Osteoblast (primary cell): Measurements from ENCODE around the gene SNCAIP. TPM values are rescaled to one million over a fixed set of nuclear protein-coding genes. Genes with fewer than 3 reads are reported as not detected.

ENCODE experiments used
- DNase-seq: peaks from one replicate; pipeline ENCODE4 v3.0.0; 2011; ENCODE audit warnings: low spot score, mixed read lengths; ENCODE audit not compliant: insufficient read length; ENCODE audit errors: missing footprints
- H2AFZ ChIP-seq: 2 replicates; pipeline ENCODE4 v1.6.0; 2011; ENCODE audit warnings: mild to moderate bottlenecking, low read length
- H3K27ac ChIP-seq: 2 replicates; pipeline ENCODE4 v1.5.1; 2011; ENCODE audit warnings: mild to moderate bottlenecking, low read depth, low read length, moderate library complexity
- H3K27me3 ChIP-seq: 2 replicates; pipeline ENCODE4 v1.6.0; 2012; ENCODE audit warnings: mild to moderate bottlenecking, control low read depth, inconsistent platforms, low read length, moderate library complexity; ENCODE audit not compliant: insufficient read depth
- H3K36me3 ChIP-seq: 2 replicates; pipeline ENCODE4 v1.5.1; 2011; ENCODE audit warnings: mild to moderate bottlenecking, low read length, control low read depth, moderate library complexity; ENCODE audit not compliant: insufficient read depth
- H3K4me1 ChIP-seq: 2 replicates; pipeline ENCODE4 v1.5.1; 2011; ENCODE audit warnings: mild to moderate bottlenecking, low read length, control low read depth, moderate library complexity; ENCODE audit not compliant: insufficient read depth
- H3K4me2 ChIP-seq: 2 replicates; pipeline ENCODE4 v1.6.0; 2011; ENCODE audit warnings: mild to moderate bottlenecking, low read length; ENCODE audit not compliant: insufficient read depth
- H3K4me3 ChIP-seq: fragments of 200-600 bp; sonication (generic); 3 replicates; pipeline ENCODE4 v1.5.1; 2012; ENCODE audit warnings: mild to moderate bottlenecking, low read length, inconsistent platforms; ENCODE audit not compliant: insufficient read depth
- H3K79me2 ChIP-seq: 2 replicates; pipeline ENCODE4 v1.6.0; 2012; ENCODE audit warnings: mild to moderate bottlenecking, low read length, control low read depth, inconsistent platforms; ENCODE audit not compliant: insufficient read depth
- H3K9me3 ChIP-seq: 2 replicates; pipeline ENCODE4 v1.5.1; 2011; ENCODE audit warnings: low read depth, low read length, control low read depth
- H4K20me1 ChIP-seq: 2 replicates; pipeline ENCODE4 v1.6.0; 2012; ENCODE audit warnings: mild to moderate bottlenecking, low read length, control low read depth; ENCODE audit not compliant: insufficient read depth
- total RNA-seq: library from RNA; depleted of rRNA; stranded (reverse); fragments of >200 nt; gene quantifications from 2 replicates; pipeline ENCODE4 v1.2.3, GENCODE V29; 2012
- TF ChIP-seq, protein P1 (sequence below): IDR thresholded peaks from 2 replicates; pipeline ENCODE4 v1.5.1; 2011; ENCODE audit warnings: mild to moderate bottlenecking, low read depth, low read length, moderate library complexity; ENCODE audit errors: extremely low read depth

The SNCAIP gene
- total RNA-seq, 1 donor, result 6.2 TPM

DNA sequence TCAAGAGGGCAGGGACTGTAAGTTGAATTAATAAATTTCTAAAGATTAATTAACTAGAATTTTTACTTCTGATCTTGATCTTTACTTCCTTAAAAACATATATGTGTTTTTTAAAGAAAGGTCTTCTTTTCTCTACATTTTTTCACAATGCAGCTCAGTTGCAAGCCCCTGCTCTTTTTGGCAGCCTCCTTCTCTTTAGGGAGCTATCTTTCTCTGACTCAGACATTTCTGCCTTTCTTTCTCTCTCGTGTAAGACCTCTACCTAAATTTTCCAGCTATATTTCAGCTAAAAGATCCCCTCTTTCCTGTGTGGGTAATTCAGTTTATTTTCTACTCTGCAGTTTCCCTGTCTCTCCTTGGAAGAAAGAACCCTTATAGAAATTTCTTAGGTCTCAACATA is 38.3 kb upstream of the SNCAIP start:
- Histone ChIP-seq H3K27me3 (no peaks in the 10 kb centered on the region), H3K4me3 (no peak overlapping the region), H2AFZ (no peak overlapping the region), H3K27ac (no peak overlapping the region), H4K20me1 (no peaks in the 10 kb centered on the region), H3K79me2 (no peaks in the 10 kb centered on the region), H3K36me3 (no peaks in the 10 kb centered on the region), H3K4me2 (no peak overlapping the region), H3K4me1 (no peaks in the 10 kb centered on the region), H3K9me3 (no peaks in the 10 kb centered on the region)
- TF ChIP-seq, protein P1, sequence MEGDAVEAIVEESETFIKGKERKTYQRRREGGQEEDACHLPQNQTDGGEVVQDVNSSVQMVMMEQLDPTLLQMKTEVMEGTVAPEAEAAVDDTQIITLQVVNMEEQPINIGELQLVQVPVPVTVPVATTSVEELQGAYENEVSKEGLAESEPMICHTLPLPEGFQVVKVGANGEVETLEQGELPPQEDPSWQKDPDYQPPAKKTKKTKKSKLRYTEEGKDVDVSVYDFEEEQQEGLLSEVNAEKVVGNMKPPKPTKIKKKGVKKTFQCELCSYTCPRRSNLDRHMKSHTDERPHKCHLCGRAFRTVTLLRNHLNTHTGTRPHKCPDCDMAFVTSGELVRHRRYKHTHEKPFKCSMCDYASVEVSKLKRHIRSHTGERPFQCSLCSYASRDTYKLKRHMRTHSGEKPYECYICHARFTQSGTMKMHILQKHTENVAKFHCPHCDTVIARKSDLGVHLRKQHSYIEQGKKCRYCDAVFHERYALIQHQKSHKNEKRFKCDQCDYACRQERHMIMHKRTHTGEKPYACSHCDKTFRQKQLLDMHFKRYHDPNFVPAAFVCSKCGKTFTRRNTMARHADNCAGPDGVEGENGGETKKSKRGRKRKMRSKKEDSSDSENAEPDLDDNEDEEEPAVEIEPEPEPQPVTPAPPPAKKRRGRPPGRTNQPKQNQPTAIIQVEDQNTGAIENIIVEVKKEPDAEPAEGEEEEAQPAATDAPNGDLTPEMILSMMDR, result no peak
- DNase-seq, result no peak

DNA sequence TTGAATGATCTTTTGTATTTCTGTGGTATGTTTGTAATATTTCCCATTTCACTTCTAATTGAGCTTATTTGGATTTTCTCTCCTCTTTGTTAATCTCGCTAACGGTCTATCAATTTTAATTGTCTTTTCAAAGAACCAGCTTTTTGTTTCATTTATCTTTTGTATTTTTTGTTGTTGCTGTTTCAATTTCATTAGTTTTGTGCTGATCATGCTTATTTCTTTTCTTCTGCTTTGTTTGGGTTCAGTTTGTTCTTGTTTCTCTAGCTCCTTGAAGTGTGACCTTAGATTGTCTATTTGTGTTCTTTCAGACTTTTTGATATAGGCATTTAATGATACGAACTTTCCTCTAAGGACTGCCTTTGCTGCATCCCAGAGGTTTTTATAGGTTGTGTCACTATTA is 28.4 kb upstream of the SNCAIP start:
- TF ChIP-seq, protein P1, result no peak
- Histone ChIP-seq H3K79me2 (no peaks in the 10 kb centered on the region), H4K20me1 (no peaks in the 10 kb centered on the region), H3K4me1 (no peaks in the 10 kb centered on the region), H2AFZ (no peak overlapping the region), H3K4me2 (no peak overlapping the region), H3K27ac (no peak overlapping the region), H3K36me3 (no peaks in the 10 kb centered on the region), H3K27me3 (no peaks in the 10 kb centered on the region), H3K4me3 (no peak overlapping the region), H3K9me3 (no peaks in the 10 kb centered on the region)
- no peak for DNase-seq

DNA sequence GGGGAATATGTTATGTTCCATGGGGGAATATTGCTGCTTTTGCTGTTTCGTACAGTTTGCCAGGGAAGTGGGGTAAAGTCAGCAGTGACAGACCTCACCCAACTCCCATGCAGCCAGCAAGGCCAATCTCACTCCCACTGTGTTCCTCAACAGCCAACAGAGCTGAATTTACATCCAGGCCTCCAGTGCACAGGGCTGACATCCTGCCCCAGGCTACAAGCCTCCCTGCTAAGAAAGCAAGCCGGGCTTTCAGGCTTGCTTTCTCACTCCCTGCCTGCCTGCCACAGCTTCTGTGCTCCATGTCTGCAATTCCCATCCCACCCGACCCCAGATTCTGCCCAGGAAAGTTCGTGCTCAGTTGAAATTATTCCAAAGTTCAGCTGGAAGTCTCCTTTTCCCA is 25.5 kb upstream of the SNCAIP start:
- Histone ChIP-seq H3K9me3 (no peaks in the 10 kb centered on the region), H3K4me3 (no peak overlapping the region), H4K20me1 (no peaks in the 10 kb centered on the region), H3K4me1 (peaks cover 4% of the 10 kb centered on the region), H3K36me3 (no peaks in the 10 kb centered on the region), H3K27me3 (peaks cover 2% of the 10 kb centered on the region), H3K27ac (no peak overlapping the region), H3K4me2 (no peak overlapping the region), H3K79me2 (no peaks in the 10 kb centered on the region), H2AFZ (peak overlapping the region; percentile 64)
- TF ChIP-seq, protein P1, result no peak
- DNase-seq, result no peak

DNA sequence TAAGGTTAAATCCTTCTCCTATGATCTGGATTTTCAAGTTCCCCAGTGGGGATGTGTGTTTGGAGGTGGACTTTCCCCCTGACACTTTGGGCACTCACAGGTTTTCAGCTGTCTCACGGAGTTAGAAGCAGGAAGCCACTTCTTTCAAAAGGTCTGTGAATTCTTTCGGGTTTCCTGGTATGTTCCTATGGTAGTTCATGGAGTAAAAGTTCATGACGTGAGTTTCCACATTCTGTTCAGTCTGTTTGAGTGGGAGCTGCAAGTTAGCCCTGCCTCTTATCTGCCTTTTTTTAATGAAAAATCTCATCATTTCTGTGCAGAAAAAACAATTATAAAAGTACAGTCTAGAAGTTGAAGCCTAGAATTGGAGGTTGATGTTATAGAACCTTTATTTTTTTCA is 24.9 kb upstream of the SNCAIP start:
- Histone ChIP-seq H3K4me1 (peaks cover 5% of the 10 kb centered on the region), H3K27me3 (peaks cover 2% of the 10 kb centered on the region), H3K79me2 (no peaks in the 10 kb centered on the region), H4K20me1 (no peaks in the 10 kb centered on the region), H3K27ac (no peak overlapping the region), H2AFZ (peak overlapping the region; percentile 16), H3K9me3 (no peaks in the 10 kb centered on the region), H3K4me3 (no peak overlapping the region), H3K36me3 (no peaks in the 10 kb centered on the region), H3K4me2 (no peak overlapping the region)
- DNase-seq, result no peak
- TF ChIP-seq, protein P1, result no peak
